Muscle layer of colon (tissue), 2 donors: ENCODE measurements around the gene SLC45A2.
"Not testable (repeated sequence)": the region's sequence is repeated elsewhere in the genome, so short reads cannot be mapped to it uniquely, and the experiment has no call there.

ENCODE experiments used
- H3K27ac ChIP-seq: one replicate; pipeline ENCODE4 v1.7.0; 2013; ENCODE audit warnings: low read depth, mild to moderate bottlenecking, low read length, moderate library complexity
- H3K27me3 ChIP-seq, 2 donors: one replicate each; pipeline ENCODE4 v1.7.0; 2013; ENCODE audit warnings: low read length in 2 of 2, mild to moderate bottlenecking in 2 of 2; ENCODE audit not compliant: insufficient read depth in 2 of 2, control insufficient read depth in 1 of 2
- H3K36me3 ChIP-seq: one replicate; pipeline ENCODE4 v1.7.0; 2013; ENCODE audit warnings: mild to moderate bottlenecking, low read length; ENCODE audit not compliant: insufficient read depth
- H3K4me1 ChIP-seq: one replicate; pipeline ENCODE4 v1.7.0; 2013; ENCODE audit warnings: mild to moderate bottlenecking, low read length; ENCODE audit not compliant: insufficient read depth
- H3K4me3 ChIP-seq, 2 donors: one replicate each; pipeline ENCODE4 v1.7.0; 2013; ENCODE audit warnings: low read length in 2 of 2, low read depth in 1 of 2, mild to moderate bottlenecking in 1 of 2, moderate library complexity in 1 of 2
- H3K9ac ChIP-seq: one replicate; pipeline ENCODE4 v1.7.0; 2013; ENCODE audit warnings: low read length
- H3K9me3 ChIP-seq: one replicate; pipeline ENCODE4 v1.7.0; 2013; ENCODE audit warnings: mild to moderate bottlenecking, low read length
- donor health status: abdominal sarcoma.
- donor health status: Adenocarcinoma of cecum.

The SLC45A2 gene

GRCh38 chr5:33906248-33906647 is 78.2 kb downstream of the SLC45A2 start:
- not testable (repeated sequence) for H3K27ac ChIP-seq, H3K9me3 ChIP-seq, H3K4me1 ChIP-seq, H3K9ac ChIP-seq, H3K4me3 ChIP-seq, H3K27me3 ChIP-seq, H3K36me3 ChIP-seq

GRCh38 chr5:33905381-33905780 is 79.1 kb downstream of the SLC45A2 start:
- Histone ChIP-seq H3K4me3 (no peak overlapping the region), H3K9me3 (no peaks in the 10 kb centered on the region), H3K27me3 (no peaks in the 10 kb centered on the region), H3K27ac (no peak overlapping the region), H3K4me1 (no peaks in the 10 kb centered on the region), H3K36me3 (no peaks in the 10 kb centered on the region), H3K9ac (no peak overlapping the region)

DNA sequence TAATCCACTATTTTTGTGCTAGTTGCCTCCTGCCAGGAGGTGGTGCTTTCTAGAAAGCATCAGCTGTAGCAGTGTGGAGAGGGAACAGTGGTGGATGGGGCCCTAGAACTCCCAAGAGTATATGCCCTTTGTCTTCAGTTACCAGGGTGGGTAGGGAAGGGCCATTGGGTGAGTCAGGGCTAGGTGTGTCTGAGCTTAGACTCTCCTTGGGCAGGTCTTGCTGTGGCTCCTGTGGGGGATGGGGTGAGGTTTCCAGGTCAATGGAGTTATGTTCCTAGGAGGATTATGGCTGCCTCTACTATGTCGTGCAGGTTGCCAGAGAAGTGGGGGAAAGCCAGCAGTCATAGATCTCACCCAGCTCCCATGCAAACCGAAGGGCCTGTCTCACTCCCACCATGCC is 81.4 kb downstream of the SLC45A2 start:
- no peak overlapping the region for H3K4me3 ChIP-seq
- no peak overlapping the region for H3K27ac ChIP-seq
- no peak overlapping the region for H3K9ac ChIP-seq
- no peaks in the 10 kb centered on the region for H3K4me1 ChIP-seq
- H3K9me3 ChIP-seq, result no peaks in the 10 kb centered on the region
- no peaks in the 10 kb centered on the region for H3K27me3 ChIP-seq
- H3K36me3 ChIP-seq, result no peaks in the 10 kb centered on the region

GRCh38 chr5:33901156-33901555 is 83.3 kb downstream of the SLC45A2 start:
- H3K4me3 ChIP-seq, result no peak overlapping the region
- H3K27ac ChIP-seq, result no peak overlapping the region
- H3K27me3 ChIP-seq, result no peaks in the 10 kb centered on the region
- no peaks in the 10 kb centered on the region for H3K4me1 ChIP-seq
- H3K36me3 ChIP-seq, result no peaks in the 10 kb centered on the region
- no peaks in the 10 kb centered on the region for H3K9me3 ChIP-seq
- no peak overlapping the region for H3K9ac ChIP-seq
